Measurements from ENCODE around the gene FUT6.

DNA sequence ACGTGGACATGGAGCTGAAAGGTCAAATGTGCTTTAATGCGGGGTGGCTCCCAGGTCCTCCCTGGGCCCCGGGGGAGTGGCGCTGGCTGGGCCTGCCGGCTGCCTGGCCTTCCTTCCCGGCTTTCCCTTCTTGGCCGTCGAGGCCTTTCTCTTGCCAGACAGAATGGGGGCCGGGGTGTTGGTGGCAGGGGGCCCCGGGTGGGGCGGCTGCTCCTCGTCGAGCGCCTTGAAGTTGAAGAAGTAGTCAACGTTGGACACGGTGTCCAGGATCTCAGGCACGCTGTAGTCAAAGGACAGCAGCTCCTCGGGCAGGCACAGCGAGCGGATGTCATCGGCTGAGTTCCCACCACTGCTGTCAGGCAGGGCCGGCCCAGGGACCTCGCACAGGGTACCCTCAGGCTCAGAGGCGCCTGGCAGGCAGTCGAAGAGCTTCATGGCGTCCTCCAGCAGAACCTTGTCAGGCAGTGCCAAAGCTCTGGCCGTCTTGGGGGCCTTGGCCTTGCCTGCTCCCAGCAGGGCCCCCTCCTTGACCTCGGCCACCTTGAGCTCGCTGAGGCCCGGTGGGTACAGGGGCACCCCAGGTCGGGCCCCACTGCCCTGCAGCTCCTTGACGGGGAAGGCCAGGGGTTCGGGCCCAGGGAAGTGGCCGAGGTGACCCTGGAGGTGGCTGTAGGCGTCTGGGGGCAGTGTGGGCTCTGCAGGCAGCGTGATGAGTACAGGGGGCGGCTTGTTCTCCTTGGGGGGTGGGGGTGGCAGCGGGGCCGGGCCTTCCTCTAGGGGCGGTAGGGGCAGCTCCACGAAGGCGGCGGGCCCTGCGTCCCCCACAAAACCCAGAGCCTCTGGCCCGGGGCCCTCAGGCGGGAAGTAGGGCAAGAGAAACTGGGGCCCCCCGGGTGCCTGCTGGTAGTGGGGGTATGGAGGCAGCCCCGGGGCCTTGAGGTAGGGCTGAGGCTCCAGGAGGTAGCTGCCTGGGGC lies 56.3 kb downstream of the FUT6 start:
- TF ChIP-seq EP300 (IDR thresholded peaks at IDR 0.05; ENCODE audit: borderline replicate concordance) (no peak), TAF1 (IDR thresholded peaks at IDR 0.05; ENCODE audit: low read depth) (no peak), CREB1 (IDR thresholded peaks at IDR 0.05; ENCODE audit: low read depth) (no peak), ZBTB7A (IDR thresholded peaks at IDR 0.05; ENCODE audit: low read depth) (0 out of 2 replicates have a peak, but pooled peaks have one; percentile 14), RAD21 (IDR thresholded peaks at IDR 0.05; ENCODE audit: low read depth) (no peak), CEBPB (IDR thresholded peaks at IDR 0.05) (no peak), NFIC (IDR thresholded peaks at IDR 0.05) (no peak), EGR1 (IDR thresholded peaks at IDR 0.05) (no peak), YY1 (IDR thresholded peaks at IDR 0.05; ENCODE audit: low read depth) (no peak), TCF12 (IDR thresholded peaks at IDR 0.05; ENCODE audit: low read depth) (no peak), TEAD4 (IDR thresholded peaks at IDR 0.05) (no peak)
- TF ChIP-seq, protein P1, sequence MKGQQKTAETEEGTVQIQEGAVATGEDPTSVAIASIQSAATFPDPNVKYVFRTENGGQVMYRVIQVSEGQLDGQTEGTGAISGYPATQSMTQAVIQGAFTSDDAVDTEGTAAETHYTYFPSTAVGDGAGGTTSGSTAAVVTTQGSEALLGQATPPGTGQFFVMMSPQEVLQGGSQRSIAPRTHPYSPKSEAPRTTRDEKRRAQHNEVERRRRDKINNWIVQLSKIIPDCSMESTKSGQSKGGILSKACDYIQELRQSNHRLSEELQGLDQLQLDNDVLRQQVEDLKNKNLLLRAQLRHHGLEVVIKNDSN (IDR thresholded peaks at IDR 0.05) = no peak
- TF ChIP-seq, protein P2, sequence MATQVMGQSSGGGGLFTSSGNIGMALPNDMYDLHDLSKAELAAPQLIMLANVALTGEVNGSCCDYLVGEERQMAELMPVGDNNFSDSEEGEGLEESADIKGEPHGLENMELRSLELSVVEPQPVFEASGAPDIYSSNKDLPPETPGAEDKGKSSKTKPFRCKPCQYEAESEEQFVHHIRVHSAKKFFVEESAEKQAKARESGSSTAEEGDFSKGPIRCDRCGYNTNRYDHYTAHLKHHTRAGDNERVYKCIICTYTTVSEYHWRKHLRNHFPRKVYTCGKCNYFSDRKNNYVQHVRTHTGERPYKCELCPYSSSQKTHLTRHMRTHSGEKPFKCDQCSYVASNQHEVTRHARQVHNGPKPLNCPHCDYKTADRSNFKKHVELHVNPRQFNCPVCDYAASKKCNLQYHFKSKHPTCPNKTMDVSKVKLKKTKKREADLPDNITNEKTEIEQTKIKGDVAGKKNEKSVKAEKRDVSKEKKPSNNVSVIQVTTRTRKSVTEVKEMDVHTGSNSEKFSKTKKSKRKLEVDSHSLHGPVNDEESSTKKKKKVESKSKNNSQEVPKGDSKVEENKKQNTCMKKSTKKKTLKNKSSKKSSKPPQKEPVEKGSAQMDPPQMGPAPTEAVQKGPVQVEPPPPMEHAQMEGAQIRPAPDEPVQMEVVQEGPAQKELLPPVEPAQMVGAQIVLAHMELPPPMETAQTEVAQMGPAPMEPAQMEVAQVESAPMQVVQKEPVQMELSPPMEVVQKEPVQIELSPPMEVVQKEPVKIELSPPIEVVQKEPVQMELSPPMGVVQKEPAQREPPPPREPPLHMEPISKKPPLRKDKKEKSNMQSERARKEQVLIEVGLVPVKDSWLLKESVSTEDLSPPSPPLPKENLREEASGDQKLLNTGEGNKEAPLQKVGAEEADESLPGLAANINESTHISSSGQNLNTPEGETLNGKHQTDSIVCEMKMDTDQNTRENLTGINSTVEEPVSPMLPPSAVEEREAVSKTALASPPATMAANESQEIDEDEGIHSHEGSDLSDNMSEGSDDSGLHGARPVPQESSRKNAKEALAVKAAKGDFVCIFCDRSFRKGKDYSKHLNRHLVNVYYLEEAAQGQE (IDR thresholded peaks at IDR 0.05; ENCODE audit: low read depth) = no peak
